Activated T-helper 1 cell treated with anti-CD3 and anti-CD28 coated beads, Interleukin-2, amount 50 U/mL, for 16 hours (primary cell): ENCODE results near the gene NKRF.

ENCODE experiments used
- DNase-seq, 2 donors: peaks; one replicate each; pipeline ENCODE4 v3.0.0-alpha.2; 2020; ENCODE audit warnings: low read depth in 1 of 2, low spot score in 1 of 2

NKRF gene

DNA sequence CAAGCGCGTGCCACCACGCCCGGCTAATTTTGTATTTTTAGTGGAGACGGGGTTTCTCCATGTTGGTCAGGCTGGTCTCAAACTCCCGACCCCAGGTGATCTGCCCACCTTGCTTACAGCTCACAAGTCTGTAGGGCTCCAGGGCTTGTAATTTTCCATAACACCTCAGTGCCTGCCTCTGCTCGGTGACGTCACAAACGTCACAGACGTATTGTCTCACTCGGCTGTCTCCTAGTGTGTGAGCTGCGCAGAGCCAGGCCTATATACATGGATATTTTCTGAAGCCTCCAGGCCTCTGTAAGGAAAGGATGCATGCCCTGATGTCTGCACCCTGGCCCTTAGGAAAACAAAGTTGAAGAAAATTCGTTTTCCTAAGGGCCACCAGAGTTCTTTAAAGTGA lies 8.6 kb upstream of the NKRF start:
- no peak for DNase-seq

DNA sequence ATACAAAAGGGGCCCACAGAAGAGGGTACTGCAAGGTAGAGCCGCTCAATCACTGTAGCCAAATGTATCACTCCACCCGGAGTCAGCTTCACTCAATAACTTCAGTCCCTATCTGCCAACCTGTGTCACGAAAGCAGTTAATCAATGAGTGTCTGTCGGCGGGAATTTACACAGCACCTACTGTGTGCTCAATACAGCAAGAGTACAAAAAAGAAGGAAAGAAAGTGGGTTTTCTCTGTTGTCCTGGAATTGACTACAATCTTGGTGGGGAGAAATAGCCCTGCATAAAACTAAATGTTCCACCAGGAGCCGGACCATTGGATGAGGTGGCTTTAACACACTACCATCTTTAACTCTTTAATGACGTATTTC lies 780 bp upstream of the NKRF start:
- DNase-seq, result no peak

DNA sequence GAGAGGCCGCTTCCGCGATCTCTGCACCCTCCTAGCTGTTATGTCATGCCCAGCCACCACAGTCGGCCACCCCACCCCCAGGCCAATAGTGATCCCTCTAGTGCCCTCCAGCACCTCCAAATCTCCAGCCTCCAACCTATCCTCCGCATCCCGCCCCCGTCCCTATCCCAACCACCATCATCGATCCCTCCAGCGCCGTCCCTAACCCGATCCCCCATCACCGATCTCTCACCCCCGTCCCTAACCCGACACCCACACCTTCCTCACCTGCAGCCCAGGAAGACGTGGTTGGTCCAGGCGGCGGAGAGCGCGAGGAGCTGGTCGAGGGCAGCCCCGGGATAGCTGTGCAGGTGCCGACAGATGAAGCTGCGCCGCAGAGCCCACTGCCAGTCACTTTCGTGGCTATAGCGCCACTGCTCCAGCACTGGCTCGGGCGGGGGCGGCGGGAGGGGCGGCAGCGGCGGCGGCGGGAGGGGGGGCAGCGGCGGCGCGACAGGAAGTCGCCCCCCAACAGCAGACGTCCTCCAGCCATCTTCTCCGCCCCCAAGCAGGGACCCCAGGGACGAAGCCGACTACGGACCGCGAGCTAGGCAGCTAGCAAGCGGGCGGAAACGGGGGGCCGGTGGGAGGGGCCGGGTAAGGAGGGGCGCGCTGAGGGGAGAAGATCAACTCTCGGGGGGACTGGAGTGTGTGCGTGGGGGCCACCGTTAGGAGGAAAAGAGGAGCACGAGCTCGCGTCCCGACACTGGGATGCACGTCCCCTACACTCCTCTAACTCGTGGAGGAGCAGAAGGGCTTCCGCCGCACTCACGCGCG lies 552 bp downstream of the NKRF start:
- DNase-seq, result peak; percentile 6 to 18

DNA sequence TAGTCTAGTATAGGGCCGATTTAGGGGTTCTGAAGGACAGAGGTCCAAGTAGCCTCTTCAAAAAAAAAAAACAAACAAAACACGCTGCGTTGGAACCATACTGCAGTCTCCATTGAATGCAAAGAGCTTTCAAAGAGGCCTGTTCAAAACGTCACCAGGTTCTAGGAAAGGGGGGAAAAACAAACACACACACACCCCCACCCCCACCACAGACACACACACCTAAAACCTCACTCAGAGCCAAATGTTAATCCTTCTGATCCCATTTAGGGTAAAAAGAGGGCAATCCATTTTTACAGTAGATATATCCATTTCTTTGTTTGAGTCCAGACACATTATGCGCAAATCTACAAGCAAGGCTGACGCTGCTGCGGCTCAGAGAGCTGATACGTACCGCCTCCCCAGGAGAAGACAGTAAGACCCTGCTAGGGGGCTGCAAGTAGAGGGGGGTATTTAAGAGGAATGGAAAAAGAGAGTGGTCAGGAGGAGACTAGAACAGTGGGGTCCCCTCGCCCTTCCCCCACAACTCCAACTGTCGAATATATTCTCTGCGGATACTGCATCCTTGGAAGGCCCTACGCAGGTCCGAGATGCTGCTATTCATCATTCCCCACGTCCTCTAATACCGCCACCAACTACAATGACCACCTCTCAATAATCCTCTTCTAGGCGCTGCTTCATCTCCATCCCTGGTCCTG lies 1.3 kb downstream of the NKRF start:
- no peak for DNase-seq

DNA sequence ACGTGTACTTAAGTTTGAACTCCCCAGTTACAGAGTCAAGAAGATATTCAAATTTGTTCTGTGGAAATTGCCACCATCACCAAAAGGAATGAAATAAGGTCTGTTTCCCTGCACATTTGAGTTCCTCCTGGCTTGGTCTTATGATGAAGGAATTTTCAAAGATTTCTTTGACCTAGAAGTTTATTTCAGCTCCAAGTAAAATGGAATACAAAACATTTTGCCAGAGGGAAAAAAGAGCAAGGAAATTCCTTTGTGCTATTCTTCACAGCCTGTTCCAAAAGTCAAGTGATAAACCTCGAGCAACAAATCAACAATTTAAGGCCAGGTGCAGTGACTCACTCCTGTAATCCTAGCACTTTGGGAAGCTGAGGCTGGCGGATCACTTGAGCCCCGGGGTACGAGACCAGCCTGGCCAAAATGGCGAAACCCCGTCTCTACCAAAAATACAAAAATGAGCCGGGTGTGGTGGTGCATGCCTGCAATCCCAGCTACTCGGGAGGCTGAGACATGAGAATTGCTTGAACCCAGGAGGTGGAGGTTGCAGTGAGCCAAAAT lies 3.4 kb downstream of the NKRF start:
- no peak for DNase-seq

DNA sequence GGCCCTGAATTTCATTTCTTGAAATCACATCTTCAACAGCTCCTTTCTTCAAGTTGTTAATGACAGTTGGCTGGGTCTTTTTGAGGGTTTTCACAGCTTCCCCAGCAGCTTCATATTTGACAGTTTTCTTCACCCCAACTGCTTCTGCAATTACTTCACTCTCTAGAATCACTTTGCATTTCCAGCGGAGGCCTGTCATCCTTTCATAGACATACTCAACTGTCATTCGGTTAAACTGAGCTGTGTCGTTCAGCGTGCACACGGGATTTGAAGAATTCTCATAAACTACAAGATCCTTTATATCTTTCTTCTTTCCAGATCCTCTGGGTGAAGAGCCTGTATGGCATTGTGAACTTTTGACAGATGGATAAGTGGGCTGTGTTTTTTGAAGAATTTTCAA lies 16.4 kb downstream of the NKRF start:
- no peak for DNase-seq

DNA sequence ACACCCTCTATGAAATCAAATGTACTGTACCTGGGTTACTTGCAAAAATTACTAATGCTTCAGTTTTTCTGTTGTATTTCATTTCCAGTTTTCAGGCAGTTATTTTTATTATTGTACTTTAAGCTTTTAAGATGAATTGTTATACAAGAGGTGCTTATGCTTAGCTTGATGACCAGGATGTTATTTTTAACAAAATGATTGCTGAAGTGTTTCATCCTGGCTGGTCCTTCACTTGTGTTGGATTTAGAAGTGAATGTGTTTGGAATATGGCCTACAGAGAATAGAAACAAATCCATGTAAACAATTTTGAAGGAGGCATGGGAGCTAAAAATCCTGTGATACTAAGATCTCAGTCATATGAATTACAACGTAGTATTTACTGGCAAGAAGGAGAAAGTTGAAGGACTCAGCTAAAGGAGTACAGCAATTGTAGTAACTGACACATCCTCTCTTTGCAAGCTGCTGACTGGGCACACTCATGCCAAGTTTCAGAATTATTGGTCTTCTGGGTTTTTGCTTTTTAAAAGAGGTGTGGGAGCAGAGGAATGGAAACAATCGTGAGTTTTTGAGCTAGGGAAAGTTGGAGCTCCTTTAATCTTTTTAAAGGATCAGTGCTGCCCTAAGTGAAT lies 22.7 kb downstream of the NKRF start:
- no peak for DNase-seq

DNA sequence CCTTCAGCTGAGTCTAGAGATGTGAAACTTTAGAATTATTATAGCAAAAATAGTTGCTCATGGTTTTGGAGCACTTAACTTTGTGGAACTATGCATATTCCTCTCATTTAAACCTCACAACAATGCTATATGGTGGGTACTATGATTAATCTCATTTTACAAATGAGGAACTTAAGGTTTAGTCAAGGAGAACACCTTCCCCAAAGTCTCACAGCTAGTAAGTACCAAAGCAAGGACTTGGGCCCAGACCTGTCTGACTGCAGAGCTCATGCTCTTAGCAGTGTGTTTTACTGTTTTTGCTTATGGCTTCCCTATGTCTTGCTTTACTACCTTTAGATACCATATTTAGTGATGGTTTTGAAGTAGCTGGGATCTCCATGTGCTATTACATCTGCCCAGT lies 26.8 kb downstream of the NKRF start:
- no peak for DNase-seq

DNA sequence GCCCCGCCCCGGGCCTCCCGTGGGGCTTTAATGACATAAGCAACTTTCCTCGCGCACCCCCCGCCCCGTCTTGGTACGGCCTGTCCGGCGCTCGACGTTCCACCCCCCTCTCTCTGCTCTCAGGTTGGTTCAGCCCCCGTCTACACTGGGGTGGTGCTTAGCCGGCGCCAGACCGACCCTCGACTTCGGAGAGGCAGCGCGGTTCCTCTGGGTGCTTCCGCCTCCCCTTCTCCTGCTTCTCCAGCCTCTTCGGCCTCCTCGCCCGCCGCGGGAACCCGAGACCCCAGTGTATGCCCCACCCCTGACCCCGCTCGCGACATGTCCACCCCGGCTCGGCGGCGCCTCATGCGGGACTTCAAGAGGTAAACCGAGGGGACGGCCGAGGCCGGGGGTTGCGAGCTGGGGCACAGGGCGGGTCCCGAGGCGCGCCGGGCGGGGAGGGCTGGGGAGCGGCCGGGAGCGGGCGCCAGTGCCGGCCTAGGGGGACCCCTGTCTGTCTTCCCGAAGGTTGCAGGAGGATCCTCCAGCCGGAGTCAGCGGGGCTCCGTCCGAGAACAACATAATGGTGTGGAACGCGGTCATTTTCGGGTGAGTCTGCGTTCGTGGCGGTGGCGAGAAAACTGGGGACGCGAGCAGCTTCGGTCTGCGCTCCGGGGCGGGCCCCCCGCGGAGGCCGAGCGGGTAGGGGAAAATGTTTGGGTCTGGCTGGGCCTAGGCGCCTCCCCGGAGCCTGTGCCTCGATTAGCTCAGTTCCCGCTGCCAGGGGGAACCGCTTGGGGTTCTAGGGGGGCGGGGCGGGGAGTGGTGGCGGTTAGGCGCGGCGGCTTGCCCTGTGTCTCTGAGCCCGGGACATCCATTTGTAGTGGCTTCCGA lies 31.6 kb downstream of the NKRF start, which contains the start of gene UBE2A:
Gene UBE2A (plus strand): TSS at position 170 of the 873 bp plus-strand sequence. CDS start 149 bp downstream, at position 319.
- peak; percentile 62 to 78 for DNase-seq

DNA sequence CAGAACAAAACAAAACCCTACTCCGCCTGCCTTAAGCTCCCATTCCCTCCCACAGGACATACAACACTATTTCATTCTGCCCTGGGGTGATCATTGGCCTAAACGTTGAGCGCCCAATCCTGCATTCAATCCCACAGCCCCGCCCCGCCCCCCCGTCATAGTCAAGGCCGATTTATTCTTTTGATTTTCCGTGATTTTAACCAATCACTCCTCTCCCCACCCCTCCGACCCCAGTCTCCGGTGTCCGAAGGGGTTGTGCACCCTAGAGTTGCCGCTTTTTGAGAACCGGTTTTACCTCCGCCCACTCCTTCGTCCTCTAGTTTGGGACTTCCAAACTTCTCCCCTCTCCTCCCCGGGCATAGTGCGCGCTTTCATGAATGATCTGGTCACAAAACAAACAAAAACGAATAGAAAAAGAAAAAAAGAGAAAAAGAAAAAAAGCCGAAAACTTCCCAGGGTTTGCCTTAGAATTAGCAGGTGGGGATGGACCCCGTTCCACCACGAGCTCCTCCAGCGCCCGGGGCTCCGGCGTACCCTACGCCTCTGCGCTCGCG lies 32.3 kb downstream of the NKRF start:
- DNase-seq, result no peak

DNA sequence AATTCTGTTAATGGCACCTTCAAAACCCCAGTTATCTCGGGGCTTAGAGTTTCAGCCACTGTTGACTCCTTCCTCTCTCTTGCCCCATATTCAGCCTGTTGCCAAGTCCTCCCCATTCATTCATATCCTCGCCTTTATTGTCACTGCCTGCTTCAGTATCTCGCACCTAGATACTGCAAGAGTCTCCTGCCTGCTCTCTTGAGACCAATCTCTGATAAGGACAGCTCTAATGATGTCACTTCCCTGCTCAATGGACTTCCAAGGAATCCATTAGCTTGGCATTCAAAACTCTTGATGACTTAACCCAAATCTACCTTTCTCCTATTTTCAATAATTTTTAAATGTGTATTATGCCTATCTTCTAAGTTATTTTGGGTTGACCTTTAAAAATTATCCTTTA lies 33.0 kb downstream of the NKRF start:
- no peak for DNase-seq

DNA sequence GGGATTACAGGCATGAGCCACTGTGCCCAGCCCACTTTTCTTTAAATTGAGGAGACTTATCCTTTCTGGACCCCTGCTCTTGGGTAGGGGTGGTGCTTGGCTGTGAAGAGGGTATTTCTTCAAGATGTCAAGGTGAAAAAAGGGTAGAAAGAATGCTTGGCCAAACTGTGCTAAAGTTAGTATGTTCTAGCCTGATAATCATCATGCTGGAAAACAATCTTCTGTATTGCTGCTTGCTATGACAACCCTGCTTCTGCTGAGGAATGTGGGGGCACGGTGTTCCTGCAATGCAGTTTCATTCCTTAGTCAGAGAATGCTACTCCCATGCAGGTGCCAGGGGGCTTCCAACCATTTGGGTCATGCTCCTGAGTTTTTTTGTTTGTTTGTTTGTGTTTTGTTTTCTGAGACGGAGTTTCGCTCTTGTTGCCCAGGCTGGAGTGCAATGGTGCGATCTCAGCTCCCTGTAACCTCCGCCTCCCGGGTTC lies 35.8 kb downstream of the NKRF start:
- DNase-seq, result no peak

DNA sequence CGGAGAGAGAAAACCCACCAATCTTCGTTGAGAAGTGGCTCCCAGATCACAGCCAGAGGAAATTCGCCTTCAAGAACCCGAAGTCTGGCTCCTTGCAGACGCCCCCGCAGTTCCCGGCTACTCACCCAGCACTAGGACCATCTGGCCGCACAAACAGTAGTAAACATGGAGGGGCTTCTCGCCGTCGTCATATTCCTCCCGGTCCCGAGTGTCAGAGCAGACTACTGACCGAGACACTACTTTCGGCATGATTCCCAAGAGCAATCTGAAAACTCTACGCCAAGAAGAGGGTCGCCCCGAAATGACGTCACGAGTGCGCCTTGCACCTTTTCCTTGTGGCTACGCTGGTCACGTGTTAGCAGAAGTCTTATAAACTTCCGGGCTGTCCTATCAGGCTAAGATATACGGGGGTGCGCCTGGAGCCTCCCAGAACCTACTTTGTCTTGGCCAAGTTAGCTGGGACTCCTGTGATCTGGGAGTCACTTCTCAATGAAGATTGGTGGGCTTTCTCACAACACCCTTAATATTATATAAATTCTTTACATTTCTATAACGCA lies 41.0 kb downstream of the NKRF start, which contains the start of gene STEEP1:
Gene STEEP1 (minus strand): TSS at position 303 of the 557 bp plus-strand sequence. CDS start 54 bp downstream, at position 249.
- peak; percentile 64 to 67 for DNase-seq

DNA sequence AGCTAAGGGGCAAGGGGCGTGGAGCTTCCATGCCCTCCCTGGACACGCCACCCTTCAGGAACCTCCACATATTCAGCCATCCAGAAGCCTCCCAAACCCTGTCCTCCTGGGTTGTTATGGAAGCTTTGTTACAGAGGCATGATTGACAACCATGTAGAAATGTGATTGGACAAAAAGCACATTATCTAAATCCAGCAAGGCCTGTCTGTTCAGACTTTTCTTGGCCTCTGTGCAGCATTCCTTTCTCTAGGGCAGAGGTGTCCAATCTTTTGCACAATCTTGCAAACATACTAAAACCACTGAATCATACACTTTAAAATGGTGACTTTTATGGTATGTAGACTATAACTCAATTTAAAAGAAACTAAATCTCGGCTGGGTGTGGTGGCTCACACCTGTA lies 53.7 kb downstream of the NKRF start:
- DNase-seq, result no peak

DNA sequence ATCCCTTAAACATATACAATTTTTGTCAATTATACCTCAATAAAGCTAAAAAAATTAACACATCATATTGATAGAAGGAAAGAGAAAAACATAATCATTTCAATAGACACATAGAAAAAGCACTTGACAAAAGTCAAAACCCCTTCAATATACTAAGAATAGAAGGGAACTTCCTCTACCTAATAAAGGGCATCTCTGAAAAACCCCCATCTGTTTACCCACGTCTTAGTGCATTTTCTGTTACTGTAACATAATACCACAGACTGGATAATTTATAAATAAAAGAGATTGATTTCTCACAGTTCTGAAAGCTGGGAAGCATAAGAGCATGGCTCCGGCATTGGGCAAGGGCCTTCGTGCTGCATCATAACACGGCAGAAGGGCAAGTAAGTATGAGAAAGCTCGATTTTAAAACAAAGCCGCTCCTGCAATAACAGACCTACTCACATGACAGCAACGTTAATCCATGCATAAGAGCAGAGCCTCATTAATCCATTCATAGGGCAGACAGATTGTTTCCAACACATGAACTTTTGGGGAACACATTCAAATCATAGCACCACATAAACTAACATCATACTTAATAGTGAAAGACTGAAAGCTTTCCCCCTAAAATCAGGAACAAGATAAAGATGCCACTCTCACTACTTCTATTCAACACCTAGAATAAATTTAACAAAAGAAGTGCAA lies 56.8 kb downstream of the NKRF start:
- DNase-seq, result no peak

DNA sequence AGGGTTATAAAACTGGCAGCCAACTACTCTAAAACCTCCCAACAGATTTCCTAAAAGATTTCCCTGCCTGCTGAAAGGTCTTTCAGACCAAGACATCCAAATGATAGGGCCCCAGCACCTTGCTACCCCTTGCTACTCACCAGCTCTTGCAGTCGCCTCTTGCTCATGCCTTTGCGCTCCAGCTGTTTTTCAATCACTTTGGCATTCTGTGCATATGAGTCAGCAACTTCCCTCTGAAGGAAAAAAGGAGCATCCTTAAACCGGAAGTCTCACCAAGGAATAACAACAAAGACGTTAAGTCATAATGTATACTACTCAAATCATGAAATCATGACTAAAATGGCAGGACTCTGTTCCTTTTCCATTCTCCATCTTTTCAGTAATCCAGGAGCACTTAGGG lies 65.0 kb downstream of the NKRF start:
- DNase-seq, result no peak

DNA sequence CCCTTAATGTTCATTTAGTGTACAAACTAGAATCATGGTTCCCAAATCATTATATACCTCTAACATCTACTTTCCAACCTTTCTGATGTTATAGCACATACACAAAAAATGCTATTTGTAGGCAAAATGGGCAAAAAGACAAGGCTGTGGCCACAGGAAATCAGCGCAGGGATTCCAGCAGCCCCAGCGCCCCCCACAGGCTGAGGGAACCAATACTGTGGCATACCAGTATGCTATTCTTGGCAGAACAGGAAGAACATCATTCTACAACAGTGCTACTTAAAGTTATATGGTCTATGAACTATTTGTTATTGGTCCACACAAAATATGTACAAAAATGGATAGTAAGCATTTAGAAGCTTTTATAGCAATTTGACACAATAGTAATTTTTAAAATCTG lies 66.4 kb downstream of the NKRF start:
- no peak for DNase-seq
